Natural killer cell (primary cell): ENCODE measurements around the gene CIAPIN1. TPM values are rescaled to one million over a fixed set of nuclear protein-coding genes. Genes with fewer than 3 reads are reported as not detected.

Experiments
- ATAC-seq, 3 donors: fragments of 150-1000 bp in 2 of 3; fragments of 200-7000 bp in 1 of 3; cut with Tn5 transposase; 1 replicate in 1 of 3; 2 replicates in 2 of 3; pipeline ENCODE4 v1.10.0; 2021; ENCODE audit warnings: mild to moderate bottlenecking in 2 of 3, moderate library complexity in 2 of 3
- DNase-seq, 2 donors: peaks; one replicate each; pipeline versions ENCODE4 v3.0.0 to v3.0.0-alpha.2; 2013 to 2021; ENCODE audit warnings: mixed read lengths in 1 of 2
- H3K27ac ChIP-seq: one replicate; pipeline ENCODE4 v1.5.1; 2013; ENCODE audit warnings: mild to moderate bottlenecking, low read length
- H3K27me3 ChIP-seq: one replicate; pipeline ENCODE4 v1.6.1; 2013; ENCODE audit warnings: low read length; ENCODE audit not compliant: control insufficient read depth, insufficient read depth
- H3K36me3 ChIP-seq: one replicate; pipeline ENCODE4 v1.6.1; 2013; ENCODE audit warnings: low read length; ENCODE audit not compliant: control insufficient read depth, insufficient read depth
- H3K4me1 ChIP-seq: one replicate; pipeline ENCODE4 v1.6.1; 2013; ENCODE audit warnings: low read length; ENCODE audit not compliant: control insufficient read depth, insufficient read depth
- H3K4me3 ChIP-seq: one replicate; pipeline ENCODE4 v1.5.1; 2013; ENCODE audit warnings: low read length
- H3K9me3 ChIP-seq: one replicate; pipeline ENCODE4 v1.6.1; 2013; ENCODE audit warnings: low read length; ENCODE audit not compliant: control insufficient read depth, insufficient read depth
- H3K27ac Mint-ChIP-seq, 2 donors: one replicate each; pipeline ENCODE4 v1.8.0; 2022; ENCODE audit warnings: mild to moderate bottlenecking in 2 of 2, mixed read lengths in 2 of 2, moderate library complexity in 1 of 2
- H3K27me3 Mint-ChIP-seq, 2 donors: one replicate each; pipeline ENCODE4 v1.8.0; 2022; ENCODE audit warnings: low read depth in 2 of 2, mixed read lengths in 2 of 2
- H3K36me3 Mint-ChIP-seq: one replicate; pipeline ENCODE4 v1.8.0; 2022; ENCODE audit warnings: mixed read lengths
- H3K4me1 Mint-ChIP-seq, 2 donors: one replicate each; pipeline ENCODE4 v1.8.0; 2022; ENCODE audit warnings: mixed read lengths in 2 of 2
- H3K4me3 Mint-ChIP-seq: one replicate; pipeline ENCODE4 v1.8.0; 2022; ENCODE audit warnings: mild to moderate bottlenecking, moderate library complexity, mixed read lengths
- H3K9me3 Mint-ChIP-seq, 2 donors: one replicate each; pipeline ENCODE4 v1.8.0; 2022; ENCODE audit warnings: mixed read lengths in 2 of 2
- CTCF ChIP-seq: fragments of 200-600 bp; IDR thresholded peaks from one replicate; pipeline ENCODE4 v1.8.0; 2022; ENCODE audit warnings: antibody characterized with exemption
- WGBS: methylation state at CpG from one replicate; pipeline ENCODE4 v1.1.7; 2013; ENCODE audit warnings: missing lambda C conversion rate; ENCODE audit not compliant: insufficient coverage; 5-methylcytosine and 5-hydroxymethylcytosine counted together
- intact Hi-C: fragments of 100-400 bp; cut with micrococcal nuclease; formaldehyde crosslinking; loops from one replicate; pipeline ENCODE4 v1.14.2; 2022
- total RNA-seq, 4 donors: library from RNA; stranded (reverse); fragments of 120-200 nt in 1 of 4; gene quantifications; one replicate each; pipeline versions ENCODE4 v1.2.3 to v1.2.4, GENCODE V29; 2013 to 2022

Gene CIAPIN1
- total RNA-seq, 3 donors from 2014 or later (not counting 1 experiment from before 2014, with no cell fraction given), result 41.1 to 48.8 (median 42.9) TPM

DNA sequence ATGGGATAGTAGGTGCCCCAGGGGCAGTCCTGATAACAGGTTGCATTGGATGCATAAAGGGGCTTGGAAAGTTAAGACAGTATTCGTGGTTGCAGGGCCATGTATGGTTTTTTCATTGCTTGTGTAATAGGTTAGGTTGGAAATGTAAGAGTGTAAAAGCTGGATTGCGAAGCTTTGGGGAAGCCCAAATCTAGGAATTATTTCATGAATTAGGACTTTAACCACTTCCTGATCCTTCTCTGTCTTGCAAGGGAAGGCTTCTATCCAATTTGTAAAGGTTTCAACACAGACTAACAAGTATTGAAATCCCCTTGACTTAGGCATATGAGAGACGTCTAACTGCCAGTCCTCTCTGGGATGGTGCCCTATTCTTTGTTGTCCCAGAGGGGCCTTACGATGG is 50.4 kb downstream of the CIAPIN1 start:
- H3K9me3 Mint-ChIP-seq, result no peaks in the 10 kb centered on the region
- H3K4me3 ChIP-seq, result no peak overlapping the region
- intact Hi-C loops, result no loop called here
- no peaks in the 10 kb centered on the region for H3K4me1 ChIP-seq
- 95% methylated on average over 4 of the region's 4 CpGs for WGBS
- no peaks in the 10 kb centered on the region for H3K4me1 Mint-ChIP-seq
- no peak for DNase-seq
- no peak overlapping the region for H3K4me3 Mint-ChIP-seq
- H3K27ac ChIP-seq, result no peak overlapping the region
- no peak for TF ChIP-seq CTCF
- H3K36me3 Mint-ChIP-seq, result no peaks in the 10 kb centered on the region
- H3K27me3 Mint-ChIP-seq, result no peaks in the 10 kb centered on the region
- H3K9me3 ChIP-seq, result no peaks in the 10 kb centered on the region
- no peak overlapping the region for H3K27ac Mint-ChIP-seq
- H3K27me3 ChIP-seq, result no peaks in the 10 kb centered on the region
- no peak for ATAC-seq
- H3K36me3 ChIP-seq, result no peaks in the 10 kb centered on the region

DNA sequence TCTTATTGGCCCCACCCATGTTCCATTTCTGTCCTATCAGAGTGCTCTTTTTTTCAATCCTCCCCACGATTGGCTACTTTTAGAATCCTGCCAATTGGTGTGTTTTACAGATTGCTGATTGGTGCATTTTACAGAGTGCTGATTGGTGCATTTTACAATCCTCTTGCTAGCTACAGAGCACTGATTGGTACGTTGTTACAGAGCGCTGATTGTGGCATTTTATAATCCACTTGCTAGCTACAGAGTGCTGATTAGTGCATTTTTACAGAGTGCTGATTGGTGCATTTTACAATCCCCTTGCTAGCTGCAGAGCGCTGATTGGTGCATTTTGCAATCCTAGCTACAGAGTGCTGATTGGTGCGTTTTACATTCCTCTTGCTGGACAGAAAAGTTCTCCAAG is 52.2 kb downstream of the CIAPIN1 start:
- Mint-ChIP-seq H3K4me1 (no peaks in the 10 kb centered on the region), H3K36me3 (no peaks in the 10 kb centered on the region), H3K27ac (no peak overlapping the region), H3K27me3 (no peaks in the 10 kb centered on the region), H3K9me3 (no peaks in the 10 kb centered on the region), H3K4me3 (no peak overlapping the region)
- intact Hi-C loops, result no loop called here
- ATAC-seq (no peak), DNase-seq (no peak)
- WGBS, result 84% methylated on average over 5 of the region's 5 CpGs
- Histone ChIP-seq H3K27me3 (no peaks in the 10 kb centered on the region), H3K27ac (no peak overlapping the region), H3K36me3 (no peaks in the 10 kb centered on the region), H3K4me3 (no peak overlapping the region), H3K4me1 (no peaks in the 10 kb centered on the region), H3K9me3 (no peaks in the 10 kb centered on the region)
- no peak for TF ChIP-seq CTCF

DNA sequence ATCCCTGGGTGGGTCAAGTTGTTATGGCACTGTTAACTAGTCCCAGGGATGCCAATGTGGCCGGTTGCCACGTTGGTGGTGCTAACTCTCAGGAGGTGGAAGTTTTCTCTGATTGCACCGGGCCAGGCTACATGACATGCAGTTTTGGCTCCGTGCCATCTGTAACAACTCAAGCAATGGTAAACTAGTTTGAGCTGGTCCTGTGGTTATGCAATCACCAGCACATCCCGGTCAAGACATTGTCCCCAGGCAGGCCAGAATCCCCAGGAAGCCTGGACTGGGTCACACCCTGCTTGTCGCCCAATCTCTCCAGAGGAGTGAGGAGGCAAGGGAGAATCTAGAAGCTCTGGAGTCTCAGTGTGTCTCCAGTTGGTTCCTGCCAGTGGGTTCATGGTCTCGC is 52.7 kb downstream of the CIAPIN1 start:
- H3K36me3 ChIP-seq, result no peaks in the 10 kb centered on the region
- Mint-ChIP-seq H3K4me3 (no peak overlapping the region), H3K4me1 (no peaks in the 10 kb centered on the region), H3K36me3 (no peaks in the 10 kb centered on the region), H3K9me3 (no peaks in the 10 kb centered on the region), H3K27ac (no peak overlapping the region), H3K27me3 (no peaks in the 10 kb centered on the region)
- H3K27me3 ChIP-seq, result no peaks in the 10 kb centered on the region
- WGBS, result 77% methylated on average over 7 of the region's 7 CpGs
- no peak for ATAC-seq
- no peaks in the 10 kb centered on the region for H3K9me3 ChIP-seq
- intact Hi-C loops, result no loop called here
- no peaks in the 10 kb centered on the region for H3K4me1 ChIP-seq
- no peak overlapping the region for H3K4me3 ChIP-seq
- no peak for TF ChIP-seq CTCF
- no peak for DNase-seq
- H3K27ac ChIP-seq, result no peak overlapping the region

- H3K27me3 ChIP-seq, result no peaks in the 10 kb centered on the region
- ATAC-seq, result no peak
- no peak for TF ChIP-seq CTCF
- intact Hi-C loops, result no loop called here
- H3K4me3 ChIP-seq, result no peak overlapping the region
- H3K36me3 ChIP-seq, result no peaks in the 10 kb centered on the region
- Mint-ChIP-seq H3K27ac (no peak overlapping the region), H3K4me1 (no peaks in the 10 kb centered on the region), H3K27me3 (no peaks in the 10 kb centered on the region), H3K4me3 (no peak overlapping the region), H3K36me3 (no peaks in the 10 kb centered on the region), H3K9me3 (no peaks in the 10 kb centered on the region)
- H3K4me1 ChIP-seq, result no peaks in the 10 kb centered on the region
- no peak for DNase-seq
- WGBS, result 72% methylated on average over 1 of the region's 1 CpG
- H3K9me3 ChIP-seq, result no peaks in the 10 kb centered on the region
- no peak overlapping the region for H3K27ac ChIP-seq
These were observed 54.5 kb downstream of the CIAPIN1 start for GRCh38 chr16:57392694-57393093.
